GM21528 (cell line): ENCODE data around the gene TEN1.
A peak's percentile ranks its signal among the peaks of the same experiment; 100 is the strongest.
"Not testable (repeated sequence)": the region's sequence is repeated elsewhere in the genome, so short reads cannot be mapped to it uniquely, and the experiment has no call there.

Experiments used
- ATAC-seq: cut with Tn5 transposase; IDR thresholded peaks from one replicate; pipeline ENCODE4 v1.9.1; 2021; ENCODE audit warnings: mild to moderate bottlenecking, moderate library complexity; ENCODE audit not compliant: unreplicated experiment, low FRiP score

Gene TEN1

GRCh38 chr17:75978938-75979704 is at the start of gene TEN1, which contains the start of gene ACOX1:
Gene TEN1 (plus strand): TSS chr17:75979240. CDS start chr17:75986193, 6,953 bp downstream.
Gene ACOX1 (minus strand): TSS chr17:75979166. CDS start chr17:75979073, 93 bp downstream.
- peak; percentile 84 for ATAC-seq

- no peak for ATAC-seq
Observed at GRCh38 chr17:75931062-75931461, 48.0 kb upstream of the TEN1 start.

GRCh38 chr17:75932852-75933251 is 46.2 kb upstream of the TEN1 start:
- no peak for ATAC-seq

DNA sequence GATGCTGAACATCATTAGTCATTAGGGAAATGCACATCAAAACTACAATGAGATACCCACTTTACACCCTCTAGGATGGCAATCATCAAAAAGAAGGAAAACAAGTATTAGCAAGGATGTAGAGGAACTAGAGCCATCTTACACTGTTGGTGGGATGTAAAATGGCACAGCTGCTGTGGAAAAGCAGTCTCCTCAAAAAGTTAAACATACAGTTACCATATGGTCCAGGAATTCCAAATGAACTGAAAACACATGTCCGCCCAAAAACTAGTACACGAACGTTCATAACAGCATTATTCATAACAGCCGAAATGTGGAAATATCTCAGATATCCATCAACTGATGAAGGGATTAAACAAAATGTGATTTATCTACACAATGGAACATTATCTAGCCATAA is 45.2 kb upstream of the TEN1 start:
- no peak for ATAC-seq

- no peak for ATAC-seq
Observed at GRCh38 chr17:75937652-75938051, 41.4 kb upstream of the TEN1 start.

DNA sequence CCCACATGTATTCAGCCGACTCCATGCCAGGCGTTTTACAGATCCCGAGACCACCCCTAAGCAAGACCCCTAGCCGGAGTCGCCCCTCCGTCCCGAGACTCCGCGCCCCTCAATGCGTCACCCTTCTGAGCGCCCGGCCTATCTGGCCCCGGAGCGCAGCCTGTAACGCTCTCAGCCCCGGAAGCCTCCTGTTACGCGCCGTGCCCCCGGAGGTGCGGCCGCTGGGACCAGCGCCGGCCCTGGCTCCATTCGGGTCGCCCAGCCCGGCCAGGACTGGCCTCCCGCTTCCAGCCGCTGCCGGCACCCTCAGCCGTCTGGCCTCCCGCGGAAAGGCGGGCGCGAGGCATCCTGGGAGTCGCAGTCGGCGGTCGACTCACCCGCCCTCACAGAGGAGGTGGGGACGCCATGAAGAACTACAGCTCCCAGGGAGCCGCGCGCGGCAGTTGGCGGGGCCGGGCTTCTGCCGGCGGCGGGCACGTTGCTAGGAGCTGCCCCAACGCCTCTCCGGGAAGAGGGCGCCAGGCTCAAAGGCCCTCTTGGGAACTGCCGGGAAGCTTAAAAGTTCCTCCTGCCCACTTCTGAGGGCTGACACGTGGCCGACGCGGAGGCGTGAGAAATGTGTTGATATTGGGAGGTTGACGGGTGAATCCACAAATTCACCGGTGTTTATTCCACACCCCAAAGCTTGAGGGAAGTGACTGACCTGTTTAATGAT is 38.2 kb upstream of the TEN1 start, which contains the start of gene FBF1:
FBF1 (minus strand) TSS at position 316 of the 715 bp plus-strand sequence. CDS start 2,893 bp downstream, outside the sequence.
- ATAC-seq = peak; percentile 92

- ATAC-seq = no peak
Observed at GRCh38 chr17:75941442-75941819, 37.6 kb upstream of the TEN1 start.

DNA sequence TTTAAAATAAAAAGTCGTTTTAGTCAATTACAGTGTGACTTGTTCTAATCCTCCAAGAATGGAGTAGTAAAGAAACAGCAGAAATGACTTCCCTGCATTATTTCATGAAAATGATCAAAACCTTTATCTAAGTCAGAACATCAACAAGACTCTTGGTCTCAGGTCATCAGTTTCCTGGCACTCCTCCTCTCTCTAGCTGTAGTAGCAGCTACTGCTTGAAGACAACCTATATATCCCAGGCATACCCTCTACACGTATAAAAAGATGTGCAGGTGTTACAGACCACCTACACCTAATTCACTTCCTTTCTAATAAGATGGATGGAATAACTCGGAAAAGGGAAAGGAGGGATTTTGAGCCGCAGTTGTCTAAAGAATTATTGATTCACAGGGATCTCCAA is 36.6 kb upstream of the TEN1 start:
- no peak for ATAC-seq

- ATAC-seq = no peak
Observed at GRCh38 chr17:75943491-75943890, 35.5 kb upstream of the TEN1 start.

- ATAC-seq = no peak
Observed at GRCh38 chr17:75945211-75945610, 33.8 kb upstream of the TEN1 start.

- no peak for ATAC-seq
Observed at GRCh38 chr17:75950421-75950820, 28.6 kb upstream of the TEN1 start.

DNA sequence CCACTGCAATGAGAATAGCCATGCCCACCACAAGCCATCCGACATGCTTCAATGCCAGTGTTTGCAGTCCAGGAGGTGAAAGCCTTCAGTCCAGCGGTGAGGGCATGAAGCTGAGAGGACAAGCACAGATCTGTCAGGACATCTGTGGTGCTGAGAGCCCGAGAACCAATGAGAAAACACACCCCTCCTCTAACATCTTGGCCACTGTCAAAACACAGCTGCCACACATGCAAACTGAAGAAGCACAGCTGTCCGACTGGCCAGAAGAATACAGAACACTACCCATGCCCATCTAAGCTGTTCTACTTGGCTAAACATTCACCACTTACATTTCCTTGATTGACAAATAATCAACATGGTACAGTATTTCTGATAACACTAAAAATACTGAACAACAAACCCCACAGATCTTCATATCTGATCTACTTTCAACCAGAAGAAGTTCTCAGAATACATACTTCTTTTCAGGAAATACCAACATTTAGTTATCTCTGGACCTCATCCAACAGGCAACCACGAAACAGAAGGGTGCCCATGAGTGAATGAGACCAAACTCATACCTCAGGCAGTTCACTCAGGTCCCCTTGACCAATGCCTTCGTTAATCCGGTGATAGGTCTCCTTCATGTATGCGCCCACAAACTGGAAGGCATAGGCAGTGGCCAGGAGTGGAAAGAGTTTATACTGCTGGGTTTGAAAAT is 28.0 kb upstream of the TEN1 start:
- no peak for ATAC-seq

DNA sequence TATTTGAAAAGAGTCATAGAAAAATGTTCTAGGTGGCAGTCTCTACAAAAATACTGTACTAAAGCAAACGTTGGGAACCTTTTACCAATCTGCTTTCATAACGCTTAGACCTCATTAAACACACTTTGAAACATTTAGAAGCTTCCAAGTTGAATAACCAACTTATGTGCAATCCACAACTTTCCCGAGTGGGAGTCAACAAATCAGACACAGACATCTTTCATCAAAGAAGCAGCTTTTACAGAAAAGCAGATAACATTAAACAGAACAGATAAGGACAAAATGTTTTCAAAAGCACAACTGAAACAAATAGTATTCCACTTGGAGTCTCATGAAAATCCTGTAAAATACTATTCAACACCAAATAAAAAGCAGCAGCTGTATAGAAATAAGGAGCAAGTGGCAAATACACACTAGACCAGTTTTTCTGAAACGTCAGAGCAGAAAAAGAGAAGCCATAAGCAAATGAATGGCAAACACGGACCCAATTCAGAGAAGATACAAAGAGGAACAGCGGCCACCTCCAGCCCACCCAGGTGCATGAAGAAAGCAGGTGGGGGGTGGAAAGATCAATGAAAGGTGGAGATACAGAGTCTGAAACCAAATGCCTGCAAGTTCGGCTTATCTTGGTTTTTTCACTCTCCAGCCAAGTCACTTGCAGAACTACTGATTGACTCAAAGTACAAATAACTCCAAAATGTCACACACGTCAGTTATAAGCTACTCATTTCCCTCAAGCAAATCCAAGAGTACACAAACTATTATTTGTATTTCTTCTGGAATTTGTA is 19.8 kb upstream of the TEN1 start:
- ATAC-seq = no peak

DNA sequence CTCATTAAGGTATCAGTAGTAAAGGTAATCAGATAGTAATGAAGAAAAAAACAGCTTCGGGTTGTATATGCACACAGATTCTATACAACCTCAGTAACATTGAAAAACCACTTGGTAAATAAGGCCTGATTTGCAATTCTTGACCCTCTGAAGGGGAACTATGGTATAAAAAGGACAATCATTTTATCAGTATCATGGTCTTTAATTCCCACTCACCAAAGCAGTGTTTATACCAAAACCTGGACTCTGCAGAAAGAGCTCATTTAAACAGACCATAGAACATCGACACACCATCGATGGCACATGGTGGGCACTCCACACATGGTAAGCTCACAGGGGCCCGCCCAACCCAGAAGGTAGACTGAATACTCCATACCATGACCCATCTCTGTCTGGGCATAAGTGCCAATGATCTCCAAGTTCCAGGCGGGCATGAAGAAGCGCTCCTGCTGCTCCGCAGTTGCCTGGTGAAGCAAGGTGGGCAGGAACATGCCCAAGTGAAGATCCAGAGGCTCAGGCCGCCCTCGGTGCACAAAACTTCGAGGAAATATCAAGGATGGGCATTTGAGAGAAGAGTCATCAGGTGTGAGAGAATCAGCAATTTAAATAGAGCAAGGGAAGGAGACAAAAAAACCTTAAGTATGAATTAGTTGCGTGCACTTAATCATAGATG is 19.1 kb upstream of the TEN1 start:
- ATAC-seq = no peak

GRCh38 chr17:75965468-75965867 is 13.6 kb upstream of the TEN1 start:
- no peak for ATAC-seq

GRCh38 chr17:75969044-75969443 is 10.0 kb upstream of the TEN1 start:
- ATAC-seq = not testable (repeated sequence)

- ATAC-seq = no peak
Observed at GRCh38 chr17:75970011-75970523, 9.0 kb upstream of the TEN1 start.

GRCh38 chr17:75970626-75971025 is 8.4 kb upstream of the TEN1 start:
- ATAC-seq = no peak

DNA sequence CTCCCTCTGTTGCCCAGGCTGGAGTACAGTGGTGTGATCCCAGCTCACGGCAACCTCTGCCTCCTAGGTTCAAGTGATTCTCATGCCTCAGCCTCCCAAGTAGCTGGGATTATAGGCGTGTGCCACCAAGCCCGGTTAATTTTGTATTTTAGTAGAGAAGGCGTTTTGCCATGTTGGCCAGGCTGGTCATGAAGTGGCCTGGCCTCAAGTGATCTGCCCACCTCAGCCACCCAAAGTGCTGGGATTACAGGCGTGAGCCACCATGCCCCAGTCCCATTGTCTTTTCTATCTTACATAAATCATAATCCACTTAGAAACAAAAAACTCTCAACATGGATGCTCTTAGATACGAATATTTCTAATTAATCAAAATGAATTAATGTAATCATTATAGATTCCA is 3.9 kb upstream of the TEN1 start:
- not testable (repeated sequence) for ATAC-seq

DNA sequence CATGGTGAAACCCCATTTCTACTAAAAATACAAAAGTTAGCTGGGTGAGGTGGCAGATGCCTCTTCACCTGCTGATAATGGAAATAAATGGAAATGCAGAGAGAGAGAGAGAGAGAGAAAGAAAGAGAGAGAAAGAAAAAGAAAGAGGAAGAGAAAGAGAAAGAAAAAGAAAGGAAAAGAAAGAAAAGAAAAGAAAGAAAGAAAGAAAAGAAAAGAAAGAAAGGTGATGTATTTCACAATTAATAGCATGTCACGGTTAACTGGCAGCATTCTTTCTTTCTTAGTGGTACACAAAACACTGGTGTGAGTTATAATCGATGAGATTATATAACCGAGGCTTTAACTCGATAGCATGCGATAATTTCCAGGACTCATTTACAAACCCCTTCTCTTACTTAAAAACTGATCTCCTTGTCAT is 3.3 kb upstream of the TEN1 start:
- no peak for ATAC-seq
